BE2C (cell line): Measurements from ENCODE around the gene GMPPA.

Experiments used
- DNase-seq: peaks from one replicate; pipeline ENCODE4 v3.0.0-alpha.2; 2020
- H3K27me3 ChIP-seq: fragments of 250-450 bp; sonication (Bioruptor Pico); 2 replicates; pipeline ENCODE4 v1.5.1; 2020; ENCODE audit warnings: mild to moderate bottlenecking
- H3K36me3 ChIP-seq: fragments of 250-450 bp; sonication (Bioruptor Pico); 2 replicates; pipeline ENCODE4 v1.5.1; 2020; ENCODE audit warnings: mild to moderate bottlenecking
- H3K4me1 ChIP-seq: fragments of 250-450 bp; sonication (Bioruptor Pico); 2 replicates; pipeline ENCODE4 v1.5.1; 2020
- H3K4me3 ChIP-seq: 2 replicates; pipeline ENCODE4 v1.5.1; 2011; ENCODE audit warnings: low read depth, low read length
- H3K9me3 ChIP-seq: fragments of 250-450 bp; sonication (Bioruptor Pico); 2 replicates; pipeline ENCODE4 v1.5.1; 2020
- TF ChIP-seq, protein P1 (sequence below): IDR thresholded peaks from 2 replicates; pipeline ENCODE4 v1.5.1; 2012; ENCODE audit warnings: mild to moderate bottlenecking, low read depth, low read length

Gene GMPPA

DNA sequence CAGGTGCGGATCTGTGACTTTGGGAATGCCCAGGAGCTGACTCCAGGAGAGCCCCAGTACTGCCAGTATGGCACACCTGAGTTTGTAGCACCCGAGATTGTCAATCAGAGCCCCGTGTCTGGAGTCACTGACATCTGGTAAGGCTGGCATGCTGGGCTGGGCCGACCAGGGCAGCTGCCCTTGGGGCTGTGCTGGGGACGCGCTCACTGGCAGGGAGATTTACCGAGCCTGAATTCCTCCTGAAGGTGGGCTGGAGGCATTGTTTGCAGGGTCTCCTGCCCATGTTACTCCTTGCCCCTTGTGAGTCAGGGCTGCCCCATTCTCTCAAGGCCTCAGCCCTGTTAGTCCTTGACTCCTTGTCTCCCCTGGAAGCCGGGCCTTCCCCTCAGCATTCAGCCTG is 18.7 kb upstream of the GMPPA start:
- peaks cover 16% of the 10 kb centered on the region for H3K36me3 ChIP-seq
- no peak overlapping the region for H3K4me3 ChIP-seq
- no peak for DNase-seq
- no peaks in the 10 kb centered on the region for H3K9me3 ChIP-seq
- H3K27me3 ChIP-seq = no peaks in the 10 kb centered on the region
- H3K4me1 ChIP-seq = peaks cover 2% of the 10 kb centered on the region; the same call in 1 of the 2 replicates
- TF ChIP-seq, protein P1, sequence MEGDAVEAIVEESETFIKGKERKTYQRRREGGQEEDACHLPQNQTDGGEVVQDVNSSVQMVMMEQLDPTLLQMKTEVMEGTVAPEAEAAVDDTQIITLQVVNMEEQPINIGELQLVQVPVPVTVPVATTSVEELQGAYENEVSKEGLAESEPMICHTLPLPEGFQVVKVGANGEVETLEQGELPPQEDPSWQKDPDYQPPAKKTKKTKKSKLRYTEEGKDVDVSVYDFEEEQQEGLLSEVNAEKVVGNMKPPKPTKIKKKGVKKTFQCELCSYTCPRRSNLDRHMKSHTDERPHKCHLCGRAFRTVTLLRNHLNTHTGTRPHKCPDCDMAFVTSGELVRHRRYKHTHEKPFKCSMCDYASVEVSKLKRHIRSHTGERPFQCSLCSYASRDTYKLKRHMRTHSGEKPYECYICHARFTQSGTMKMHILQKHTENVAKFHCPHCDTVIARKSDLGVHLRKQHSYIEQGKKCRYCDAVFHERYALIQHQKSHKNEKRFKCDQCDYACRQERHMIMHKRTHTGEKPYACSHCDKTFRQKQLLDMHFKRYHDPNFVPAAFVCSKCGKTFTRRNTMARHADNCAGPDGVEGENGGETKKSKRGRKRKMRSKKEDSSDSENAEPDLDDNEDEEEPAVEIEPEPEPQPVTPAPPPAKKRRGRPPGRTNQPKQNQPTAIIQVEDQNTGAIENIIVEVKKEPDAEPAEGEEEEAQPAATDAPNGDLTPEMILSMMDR = no peak

DNA sequence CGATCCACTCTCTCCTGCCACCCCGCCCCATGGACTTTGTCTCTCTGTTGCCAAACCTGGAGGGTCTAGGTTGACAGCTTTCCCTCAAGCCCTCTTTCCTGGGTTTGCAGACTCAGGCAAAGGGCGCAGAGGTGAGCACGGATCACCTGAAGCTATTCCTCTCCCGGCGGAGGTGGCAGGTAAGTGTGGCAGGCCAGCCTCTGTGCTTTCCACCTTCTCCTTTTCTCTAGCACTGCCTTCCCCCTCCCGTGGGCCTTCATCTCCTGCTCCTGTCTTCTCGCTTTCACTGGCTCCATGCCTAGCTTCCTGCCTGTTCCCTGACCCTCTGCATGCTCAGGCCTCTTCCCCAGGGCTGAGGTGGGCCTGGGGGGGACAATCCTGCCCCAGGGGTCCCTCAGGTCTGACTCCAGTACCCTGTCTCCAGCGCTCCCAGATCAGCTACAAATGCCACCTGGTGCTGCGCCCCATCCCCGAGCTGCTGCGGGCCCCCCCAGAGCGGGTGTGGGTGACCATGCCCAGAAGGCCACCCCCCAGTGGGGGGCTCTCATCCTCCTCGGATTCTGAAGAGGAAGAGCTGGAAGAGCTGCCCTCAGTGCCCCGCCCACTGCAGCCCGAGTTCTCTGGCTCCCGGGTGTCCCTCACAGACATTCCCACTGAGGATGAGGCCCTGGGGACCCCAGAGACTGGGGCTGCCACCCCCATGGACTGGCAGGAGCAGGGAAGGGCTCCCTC is 15.9 kb upstream of the GMPPA start:
- Histone ChIP-seq H3K4me3 (no peak overlapping the region), H3K36me3 (peaks cover 12% of the 10 kb centered on the region), H3K27me3 (no peaks in the 10 kb centered on the region), H3K4me1 (no peaks in the 10 kb centered on the region), H3K9me3 (no peaks in the 10 kb centered on the region)
- TF ChIP-seq, protein P1 = no peak
- DNase-seq = no peak

DNA sequence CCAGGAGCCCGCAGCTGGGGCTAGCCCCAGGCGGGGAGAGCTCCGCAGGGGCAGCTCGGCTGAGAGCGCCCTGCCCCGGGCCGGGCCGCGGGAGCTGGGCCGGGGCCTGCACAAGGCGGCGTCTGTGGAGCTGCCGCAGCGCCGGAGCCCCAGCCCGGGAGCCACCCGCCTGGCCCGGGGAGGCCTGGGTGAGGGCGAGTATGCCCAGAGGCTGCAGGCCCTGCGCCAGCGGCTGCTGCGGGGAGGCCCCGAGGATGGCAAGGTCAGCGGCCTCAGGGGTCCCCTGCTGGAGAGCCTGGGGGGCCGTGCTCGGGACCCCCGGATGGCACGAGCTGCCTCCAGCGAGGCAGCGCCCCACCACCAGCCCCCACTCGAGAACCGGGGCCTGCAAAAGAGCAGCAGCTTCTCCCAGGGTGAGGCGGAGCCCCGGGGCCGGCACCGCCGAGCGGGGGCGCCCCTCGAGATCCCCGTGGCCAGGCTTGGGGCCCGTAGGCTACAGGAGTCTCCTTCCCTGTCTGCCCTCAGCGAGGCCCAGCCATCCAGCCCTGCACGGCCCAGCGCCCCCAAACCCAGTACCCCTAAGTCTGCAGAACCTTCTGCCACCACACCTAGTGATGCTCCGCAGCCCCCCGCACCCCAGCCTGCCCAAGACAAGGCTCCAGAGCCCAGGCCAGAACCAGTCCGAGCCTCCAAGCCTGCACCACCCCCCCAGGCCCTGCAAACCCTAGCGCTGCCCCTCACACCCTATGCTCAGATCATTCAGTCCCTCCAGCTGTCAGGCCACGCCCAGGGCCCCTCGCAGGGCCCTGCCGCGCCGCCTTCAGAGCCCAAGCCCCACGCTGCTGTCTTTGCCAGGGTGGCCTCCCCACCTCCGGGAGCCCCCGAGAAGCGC is 15.0 kb upstream of the GMPPA start:
- TF ChIP-seq, protein P1 = no peak

DNA sequence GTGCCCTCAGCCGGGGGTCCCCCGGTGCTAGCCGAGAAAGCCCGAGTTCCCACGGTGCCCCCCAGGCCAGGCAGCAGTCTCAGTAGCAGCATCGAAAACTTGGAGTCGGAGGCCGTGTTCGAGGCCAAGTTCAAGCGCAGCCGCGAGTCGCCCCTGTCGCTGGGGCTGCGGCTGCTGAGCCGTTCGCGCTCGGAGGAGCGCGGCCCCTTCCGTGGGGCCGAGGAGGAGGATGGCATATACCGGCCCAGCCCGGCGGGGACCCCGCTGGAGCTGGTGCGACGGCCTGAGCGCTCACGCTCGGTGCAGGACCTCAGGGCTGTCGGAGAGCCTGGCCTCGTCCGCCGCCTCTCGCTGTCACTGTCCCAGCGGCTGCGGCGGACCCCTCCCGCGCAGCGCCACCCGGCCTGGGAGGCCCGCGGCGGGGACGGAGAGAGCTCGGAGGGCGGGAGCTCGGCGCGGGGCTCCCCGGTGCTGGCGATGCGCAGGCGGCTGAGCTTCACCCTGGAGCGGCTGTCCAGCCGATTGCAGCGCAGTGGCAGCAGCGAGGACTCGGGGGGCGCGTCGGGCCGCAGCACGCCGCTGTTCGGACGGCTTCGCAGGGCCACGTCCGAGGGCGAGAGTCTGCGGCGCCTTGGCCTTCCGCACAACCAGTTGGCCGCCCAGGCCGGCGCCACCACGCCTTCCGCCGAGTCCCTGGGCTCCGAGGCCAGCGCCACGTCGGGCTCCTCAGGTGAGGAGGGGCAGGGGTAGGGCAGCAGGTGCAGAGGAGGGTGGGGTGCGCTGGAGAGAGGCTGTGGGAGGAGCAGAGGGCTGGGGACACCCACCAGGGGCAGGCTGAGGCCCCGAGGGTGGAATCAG is 14.1 kb upstream of the GMPPA start:
- no peaks in the 10 kb centered on the region for H3K9me3 ChIP-seq
- peaks cover 6% of the 10 kb centered on the region for H3K36me3 ChIP-seq
- no peaks in the 10 kb centered on the region for H3K27me3 ChIP-seq
- DNase-seq = no peak
- TF ChIP-seq, protein P1 = no peak
- H3K4me3 ChIP-seq = no peak overlapping the region
- H3K4me1 ChIP-seq = no peaks in the 10 kb centered on the region

More for the DNA sequence above, 15.0 kb upstream of the GMPPA start:
- Histone ChIP-seq H3K4me3 (no peak overlapping the region), H3K4me1 (no peaks in the 10 kb centered on the region), H3K36me3 (peaks cover 8% of the 10 kb centered on the region), H3K27me3 (no peaks in the 10 kb centered on the region), H3K9me3 (no peaks in the 10 kb centered on the region)
- DNase-seq = no peak

DNA sequence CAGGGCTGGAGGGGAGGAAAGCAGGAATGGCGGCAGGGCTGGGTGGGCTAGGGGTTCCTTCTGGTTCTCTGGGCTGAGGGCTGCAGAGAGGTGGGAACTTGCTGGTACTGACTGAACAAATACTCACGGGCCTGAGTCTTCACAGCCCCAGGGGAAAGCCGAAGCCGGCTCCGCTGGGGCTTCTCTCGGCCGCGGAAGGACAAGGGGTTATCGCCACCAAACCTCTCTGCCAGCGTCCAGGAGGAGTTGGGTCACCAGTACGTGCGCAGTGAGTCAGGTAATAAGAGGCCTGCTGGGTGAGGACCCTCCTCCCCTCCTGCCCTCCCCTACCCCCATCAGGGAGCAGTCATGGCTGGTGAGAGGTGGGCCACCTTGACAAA is 13.5 kb upstream of the GMPPA start:
- no peaks in the 10 kb centered on the region for H3K27me3 ChIP-seq

More for the DNA sequence above, 13.5 kb upstream of the GMPPA start:
- Histone ChIP-seq H3K4me3 (no peak overlapping the region), H3K4me1 (no peaks in the 10 kb centered on the region), H3K9me3 (no peaks in the 10 kb centered on the region), H3K36me3 (peaks cover 3% of the 10 kb centered on the region)
- TF ChIP-seq, protein P1 = no peak
- no peak for DNase-seq
